Measurements from ENCODE around the gene POLR2I. TPM values are rescaled to one million over a fixed set of nuclear protein-coding genes. Genes with fewer than 3 reads are reported as not detected.

Gene POLR2I
- total RNA-seq, 1 donor from 2014 or later: 58.5 TPM

- Histone ChIP-seq H3K36me3 (ENCODE audit: control insufficient read depth, insufficient read depth, low read length) (no peaks in the 10 kb centered on the region), H3K4me3 (ENCODE audit: low read depth, low read length) (no peak overlapping the region), H3K27me3 (ENCODE audit: control insufficient read depth, insufficient read depth, low read length) (no peaks in the 10 kb centered on the region)
- DNase-seq (ENCODE audit: low read depth): no peak
- TF ChIP-seq CTCF (IDR thresholded peaks at IDR 0.05; ENCODE audit: insufficient read depth, low read length, poor library complexity, severe bottlenecking): no peak
These were observed 12.9 kb downstream of the POLR2I start for GRCh38 chr19:36101550-36102327.

GRCh38 chr19:36100476-36100875 lies 14.2 kb downstream of the POLR2I start:
- H3K4me3 ChIP-seq (ENCODE audit: low read depth, low read length): no peak overlapping the region
- no peak for TF ChIP-seq CTCF (IDR thresholded peaks at IDR 0.05; ENCODE audit: insufficient read depth, low read length, poor library complexity, severe bottlenecking)
- DNase-seq (ENCODE audit: low read depth): no peak

GRCh38 chr19:36099166-36099785 lies 15.4 kb downstream of the POLR2I start:
- H3K27me3 ChIP-seq (ENCODE audit: control insufficient read depth, insufficient read depth, low read length): no peaks in the 10 kb centered on the region
- DNase-seq (ENCODE audit: low read depth): no peak
- no peak for TF ChIP-seq CTCF (IDR thresholded peaks at IDR 0.05; ENCODE audit: insufficient read depth, low read length, poor library complexity, severe bottlenecking)
- no peaks in the 10 kb centered on the region for H3K36me3 ChIP-seq (ENCODE audit: control insufficient read depth, insufficient read depth, low read length)
- H3K4me3 ChIP-seq (ENCODE audit: low read depth, low read length): no peak overlapping the region

More at GRCh38 chr19:36100476-36100875, 14.2 kb downstream of the POLR2I start:
- Histone ChIP-seq H3K27me3 (ENCODE audit: control insufficient read depth, insufficient read depth, low read length) (no peaks in the 10 kb centered on the region), H3K36me3 (ENCODE audit: control insufficient read depth, insufficient read depth, low read length) (no peaks in the 10 kb centered on the region)

GRCh38 chr19:36097036-36097435 lies 17.6 kb downstream of the POLR2I start:
- TF ChIP-seq CTCF (IDR thresholded peaks at IDR 0.05; ENCODE audit: insufficient read depth, low read length, poor library complexity, severe bottlenecking): no peak
- H3K4me3 ChIP-seq (ENCODE audit: low read depth, low read length): no peak overlapping the region
- H3K36me3 ChIP-seq (ENCODE audit: control insufficient read depth, insufficient read depth, low read length): no peaks in the 10 kb centered on the region
- no peaks in the 10 kb centered on the region for H3K27me3 ChIP-seq (ENCODE audit: control insufficient read depth, insufficient read depth, low read length)
- no peak for DNase-seq (ENCODE audit: low read depth)

- no peak for DNase-seq (ENCODE audit: low read depth)
- Histone ChIP-seq H3K36me3 (ENCODE audit: control insufficient read depth, insufficient read depth, low read length) (no peaks in the 10 kb centered on the region), H3K4me3 (ENCODE audit: low read depth, low read length) (no peak overlapping the region), H3K27me3 (ENCODE audit: control insufficient read depth, insufficient read depth, low read length) (no peaks in the 10 kb centered on the region)
- TF ChIP-seq CTCF (IDR thresholded peaks at IDR 0.05; ENCODE audit: insufficient read depth, low read length, poor library complexity, severe bottlenecking): no peak
These were observed 21.0 kb downstream of the POLR2I start for GRCh38 chr19:36093687-36094086.
